Ovary (tissue), 9 donors: Measurements from ENCODE around the gene ZIM2. TPM values are rescaled to one million over a fixed set of nuclear protein-coding genes. Genes with fewer than 3 reads are reported as not detected.
A peak's percentile ranks its signal among the peaks of the same experiment; 100 is the strongest.

ENCODE experiments used
- DNase-seq, 5 donors: peaks; one replicate each; pipeline ENCODE4 v3.0.0-alpha.2; 2019 to 2020
- H3K27ac ChIP-seq, 2 donors: fragments of 200-600 bp; one replicate each; pipeline versions ENCODE4 v1.5.1 to v1.8.0; 2019 to 2022
- H3K27me3 ChIP-seq: fragments of 200-600 bp; one replicate; pipeline ENCODE4 v1.8.0; 2022
- H3K36me3 ChIP-seq: fragments of 200-600 bp; sonication (generic); one replicate; pipeline ENCODE4 v1.5.1; 2019
- H3K4me1 ChIP-seq: one replicate; pipeline ENCODE4 v1.8.1; 2013; ENCODE audit warnings: mild to moderate bottlenecking, moderate library complexity; ENCODE audit not compliant: insufficient read depth
- H3K4me3 ChIP-seq: fragments of 200-600 bp; sonication (generic); one replicate; pipeline ENCODE4 v1.5.1; 2017
- H3K9me3 ChIP-seq, 2 donors: fragments of 200-600 bp in 1 of 2; sonication (generic) in 1 of 2; one replicate each; pipeline versions ENCODE4 v1.5.1 to v1.8.1; 2013 to 2019; ENCODE audit warnings: mild to moderate bottlenecking in 1 of 2, moderate library complexity in 1 of 2
- CTCF ChIP-seq, 3 donors: fragments of 450-650 bp in 2 of 3; fragments of 200-600 bp in 1 of 3; IDR thresholded peaks; one replicate each; pipeline versions ENCODE4 v1.5.1 to v1.8.0; 2016 to 2022; ENCODE audit warnings: antibody characterized with exemption in 3 of 3, mild to moderate bottlenecking in 1 of 3
- EP300 ChIP-seq: sonication (generic); formaldehyde crosslinking; IDR thresholded peaks from one replicate; pipeline ENCODE4 v1.6.1; 2017; ENCODE audit warnings: antibody characterized with exemption
- POLR2A ChIP-seq: fragments of 450-650 bp; IDR thresholded peaks from one replicate; pipeline ENCODE4 v1.6.1; 2017; ENCODE audit warnings: antibody characterized with exemption, mild to moderate bottlenecking, moderate library complexity
- WGBS, 3 donors: extraction: QIAGEN DNeasy Blood & Tissue Kit in 1 of 3; methylation state at CpG; one replicate each; pipeline versions ENCODE4 v1.1.5 to v1.1.7; 2013 to 2017; 5-methylcytosine and 5-hydroxymethylcytosine counted together
- intact Hi-C, 4 donors: fragments of 100-400 bp; cut with DNase I; formaldehyde crosslinking; loops; one replicate each; pipeline versions ENCODE4 v1.11.0 to v1.15.1; 2022 to 2023
- polyA plus RNA-seq, 2 donors: library from polyadenylated mRNA; stranded (reverse); fragments of 200-250 nt in 1 of 2; fragments of 350-450 nt in 1 of 2; fragmentation: Illumina TruSeq in 1 of 2; extraction: RNeasy Lipid Tissue Mini Kit (QIAGEN cat#74804) in 1 of 2; gene quantifications; one replicate each; pipeline ENCODE4 v1.2.3, GENCODE V29; 2013 to 2014
- small RNA-seq: library from RNA; depleted of rRNA; stranded (forward); fragments of <200 nt; gene quantifications from one replicate; pipeline ENCODE3, GENCODE V24; 2016
- total RNA-seq, 7 donors: library from RNA; depleted of rRNA in 2 of 7; stranded (reverse); fragments of >200 nt in 2 of 7; fragmentation: NEBNext Ultra II Directional in 3 of 7; extraction: Animal tissue kit (Norgen Biotek cat#: 25700) in 3 of 7; gene quantifications; one replicate each; pipeline versions ENCODE4 v1.1.0 to v1.2.4, GENCODE V29; 2016 to 2023
- donor health status: DM: no; HTN: no; CAD: no; lungs with moderate emphysema.
- donor health status: DM: no; HTN: no; CAD: no.
- donor health status: Bipolar disorder and iron deficiency.
- donor health status: DM: yes; HTN: yes; CAD: no.
- donor health status: DM: no; HTN: no; CAD: no.
- donor health status: DM: yes; HTN: yes; CAD: no.

Gene ZIM2
- total and polyA plus RNA-seq, 9 donors: 2.2 to 34.2 (median 19.3) TPM

GRCh38 chr19:56727677-56728076, 112.8 kb downstream of the ZIM2 start:
- no peaks in the 10 kb centered on the region for H3K9me3 ChIP-seq
- H3K27me3 ChIP-seq: no peaks in the 10 kb centered on the region
- intact Hi-C loops: loop anchor here in 1 of 4 donors (10.0 kb wide), 1 partner anchor 377 kb away; no protein-coding TSS in a partner anchor
- no peak overlapping the region for H3K4me3 ChIP-seq
- 82 to 89% (median 83%) methylated on average over 4 of the region's 4 CpGs for WGBS, 3 donors
- H3K4me1 ChIP-seq: no peaks in the 10 kb centered on the region
- DNase-seq: no peak
- no peak overlapping the region for H3K27ac ChIP-seq
- H3K36me3 ChIP-seq: no peaks in the 10 kb centered on the region
- TF ChIP-seq EP300 (no peak), CTCF (IDR thresholded peaks at IDR 0.05) (no peak)

DNA sequence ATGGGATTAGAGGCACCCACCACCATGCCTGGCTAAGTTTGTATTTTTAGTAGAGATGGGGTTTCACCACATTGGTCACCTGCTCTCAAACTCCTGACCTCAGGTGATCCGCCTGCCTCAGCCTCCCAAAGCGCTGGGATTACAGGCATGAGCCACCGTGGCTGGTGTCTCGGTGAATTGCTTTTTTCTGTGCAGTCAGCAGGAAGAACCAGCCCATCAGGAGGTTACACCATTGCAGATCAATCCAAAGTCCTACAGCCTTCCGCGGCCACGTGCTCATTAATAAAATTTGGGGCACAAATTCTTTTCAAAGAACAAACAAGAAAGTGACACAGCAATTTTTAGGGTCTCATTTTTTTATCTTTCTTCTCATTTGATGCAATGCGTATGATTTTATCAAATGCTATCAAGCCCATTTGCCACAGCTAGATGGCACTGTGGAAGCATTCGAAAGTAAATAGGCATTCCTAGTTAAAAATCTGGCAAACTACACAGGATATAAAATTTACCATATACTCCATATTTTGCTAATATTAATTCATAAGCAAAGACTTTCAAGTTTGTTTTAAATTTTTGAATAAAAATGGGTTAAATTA, 114.6 kb downstream of the ZIM2 start:
- no peaks in the 10 kb centered on the region for H3K36me3 ChIP-seq
- H3K27ac ChIP-seq: no peak overlapping the region
- peak; percentile 29 to 57 (median 43) for TF ChIP-seq CTCF (IDR thresholded peaks at IDR 0.05)
- no peak for TF ChIP-seq EP300
- no peak for TF ChIP-seq POLR2A
- no peaks in the 10 kb centered on the region for H3K9me3 ChIP-seq
- no peak overlapping the region for H3K4me3 ChIP-seq
- H3K4me1 ChIP-seq: no peaks in the 10 kb centered on the region
- intact Hi-C loops: loop anchor here in 1 of 4 donors (10.0 kb wide), 1 partner anchor 379 kb away; no protein-coding TSS in a partner anchor
- peak in 2 of 5 donors; percentile 36 to 37 for DNase-seq
- no peaks in the 10 kb centered on the region for H3K27me3 ChIP-seq
- 20 to 24% (median 21%) methylated on average over 9 of the region's 9 CpGs for WGBS, 3 donors

Small RNA genes within 50 kb of the gene (small RNA-seq; reads per million reads assigned to genes)
- gene AC006115.2: not detected

Other genes with a start within 250 kb of the ZIM2 start
- gene ZNF71, start 245.4 kb downstream of the ZIM2 start, total RNA-seq: 1 to 10 TPM; 5.7 to 9.8 (median 8.4) TPM
- 1 to 10 TPM; 3.4 to 6.3 TPM for gene ZNF71, start 245.4 kb downstream of the ZIM2 start, polyA plus RNA-seq
- 1 to 10 TPM in 1 of 7 donors, under 1 TPM in 5, not detected in 1; 0.43 to 1.6 (median 0.59) TPM for gene SMIM17, start 197.6 kb downstream of the ZIM2 start, total RNA-seq
- under 1 TPM; 0.22 to 0.65 TPM for gene SMIM17, start 197.6 kb downstream of the ZIM2 start, polyA plus RNA-seq
- gene ZNF835, start 169.0 kb downstream of the ZIM2 start, total RNA-seq: 10 to 100 TPM in 3 of 7 donors, 1 to 10 TPM in 4; 4.9 to 15.0 (median 8.1) TPM
- 1 to 10 TPM; 2.5 to 4.6 TPM for gene ZNF835, start 169.0 kb downstream of the ZIM2 start, polyA plus RNA-seq
- 1,000 to 10,000 TPM in 1 of 7 donors, 100 to 1,000 TPM in 6; 146 to 1,197 (median 554) TPM for gene PEG3, start within 50 bp of the ZIM2 start, total RNA-seq
- gene PEG3, start within 50 bp of the ZIM2 start, polyA plus RNA-seq: 100 to 1,000 TPM; 104 to 303 TPM